Spleen (tissue), 11 donors: ENCODE results near the gene POLA1. TPM values are rescaled to one million over a fixed set of nuclear protein-coding genes. Genes with fewer than 3 reads are reported as not detected.

ENCODE experiments used
- DNase-seq: peaks from one replicate; pipeline ENCODE4 v3.0.0-alpha.2; 2020
- H3K27ac ChIP-seq, 8 donors: fragments of 200-600 bp; sonication (generic) in 7 of 8; 1 replicate in 4 of 8; 2 replicates in 4 of 8; pipeline versions ENCODE4 v1.5.0 to v1.8.0; 2016 to 2021; ENCODE audit warnings: inconsistent platforms in 4 of 8, mild to moderate bottlenecking in 4 of 8, moderate library complexity in 1 of 8
- H3K27me3 ChIP-seq, 7 donors: fragments of 200-600 bp; sonication (generic) in 6 of 7; replicated peaks in 1 of 7; 1 replicate in 4 of 7; 2 replicates in 3 of 7; pipeline versions ENCODE4 v1.5.0 to v1.8.0; 2016 to 2021; ENCODE audit warnings: inconsistent platforms in 3 of 7, mild to moderate bottlenecking in 1 of 7
- H3K36me3 ChIP-seq, 6 donors: fragments of 200-600 bp; sonication (generic) in 5 of 6; 1 replicate in 4 of 6; 2 replicates in 2 of 6; pipeline versions ENCODE4 v1.5.0 to v1.8.0; 2016 to 2021; ENCODE audit warnings: inconsistent platforms in 2 of 6
- H3K4me1 ChIP-seq, 6 donors: fragments of 200-600 bp; sonication (generic) in 5 of 6; 1 replicate in 3 of 6; 2 replicates in 3 of 6; pipeline versions ENCODE4 v1.5.0 to v1.8.0; 2016 to 2021; ENCODE audit warnings: inconsistent platforms in 3 of 6
- H3K4me3 ChIP-seq, 8 donors: fragments of 200-600 bp; sonication (generic) in 7 of 8; 1 replicate in 4 of 8; 2 replicates in 4 of 8; pipeline versions ENCODE4 v1.5.0 to v1.8.0; 2016 to 2021; ENCODE audit warnings: inconsistent platforms in 4 of 8, mild to moderate bottlenecking in 4 of 8, moderate library complexity in 2 of 8
- H3K9me3 ChIP-seq, 8 donors: fragments of 200-600 bp; sonication (generic) in 7 of 8; 1 replicate in 4 of 8; 2 replicates in 4 of 8; pipeline versions ENCODE4 v1.5.0 to v1.8.0; 2016 to 2021; ENCODE audit warnings: inconsistent platforms in 4 of 8
- CTCF ChIP-seq, 11 experiments: fragments of 200-600 bp in 7 of 11; fragments of 450-650 bp in 4 of 11; sonication (generic) in 4 of 11; IDR thresholded peaks in 8 of 11; conservative IDR thresholded peaks in 3 of 11; 1 replicate in 7 of 11; 2 replicates in 4 of 11; pipeline versions ENCODE4 v1.4.0 to v1.8.0; 2016 to 2021; ENCODE audit warnings: antibody characterized with exemption in 11 of 11, inconsistent platforms in 4 of 11, mild to moderate bottlenecking in 1 of 11
- POLR2A ChIP-seq, 3 donors: fragments of 450-650 bp; IDR thresholded peaks; one replicate each; pipeline ENCODE4 v1.5.1; 2017; ENCODE audit warnings: antibody characterized with exemption in 3 of 3, mild to moderate bottlenecking in 1 of 3
- POLR2AphosphoS5 ChIP-seq, 3 donors: sonication (generic); formaldehyde crosslinking; IDR thresholded peaks; one replicate each; pipeline ENCODE4 v1.5.1; 2017; ENCODE audit warnings: antibody characterized with exemption in 3 of 3
- WGBS, 5 donors: extraction: QIAGEN DNeasy Blood & Tissue Kit in 3 of 5; methylation state at CpG; one replicate each; pipeline versions ENCODE4 v1.1.5 to v1.1.7; 2013 to 2018; 5-methylcytosine and 5-hydroxymethylcytosine counted together
- intact Hi-C: fragments of 100-400 bp; cut with DNase I; formaldehyde crosslinking; loops from one replicate; pipeline ENCODE4 v1.15.0; 2023; ENCODE audit warnings: low total_unique reads
- polyA plus RNA-seq, 3 donors: library from polyadenylated mRNA; stranded (reverse); fragments of 200-250 nt; gene quantifications; one replicate each; pipeline ENCODE4 v1.2.1, GENCODE V29; 2013
- total RNA-seq, 7 donors: library from RNA; depleted of rRNA in 3 of 7; stranded (reverse); fragments of >200 nt in 3 of 7; fragmentation: NEBNext Ultra II Directional in 4 of 7; extraction: Animal tissue kit (Norgen Biotek cat#: 25700) in 4 of 7; gene quantifications; one replicate each; pipeline versions ENCODE4 v1.1.0 to v1.2.1, GENCODE V29; 2016 to 2021
- donor health status: healthy with polysubstance abuse.
- donor health status: DM: no; HTN: no; CAD: no; lungs with moderate emphysema.
- donor health status: DM: no; HTN: no; CAD: no.
- donor health status: Bipolar disorder and iron deficiency.
- donor health status: healthy.
- donor health status: DM: no; HTN: no; CAD: no.
- donor health status: DM: yes; HTN: yes; CAD: no.

The POLA1 gene
- total and polyA plus RNA-seq, 10 donors, result 2.1 to 15.4 (median 10.6) TPM

- Histone ChIP-seq H3K36me3 (no peaks in the 10 kb centered on the region), H3K27ac (no peak overlapping the region), H3K27me3 (peaks cover 0 to 7% (median 0%) of the 10 kb centered on the region in 7 donors), H3K4me3 (no peak overlapping the region), H3K9me3 (no peaks in the 10 kb centered on the region), H3K4me1 (no peaks in the 10 kb centered on the region)
- TF ChIP-seq CTCF (IDR thresholded peaks at IDR 0.05 in 8 of 11, conservative IDR thresholded peaks at IDR 0.05 in 3 of 11) (peak in 6 of 11 experiments; percentile 11 to 56 (median 37)), POLR2AphosphoS5 (IDR thresholded peaks at IDR 0.05) (no peak)
- intact Hi-C loops, result no loop called here
- WGBS, 5 donors, result 29 to 39% (median 34%) methylated on average over 5 of the region's 5 CpGs
- no peak for DNase-seq
Measured at GRCh38 chrX:24676403-24677024, 17.2 kb upstream of the POLA1 start.

- Histone ChIP-seq H3K4me1 (no peaks in the 10 kb centered on the region), H3K27me3 (no peaks in the 10 kb centered on the region), H3K27ac (no peak overlapping the region), H3K36me3 (no peaks in the 10 kb centered on the region), H3K9me3 (no peaks in the 10 kb centered on the region), H3K4me3 (no peak overlapping the region)
- intact Hi-C loops, result no loop called here
- WGBS, 5 donors, result 62 to 76% (median 73%) methylated on average over 7 of the region's 7 CpGs
- TF ChIP-seq POLR2AphosphoS5 (IDR thresholded peaks at IDR 0.05), result no peak
- TF ChIP-seq CTCF (IDR thresholded peaks at IDR 0.05 in 8 of 11, conservative IDR thresholded peaks at IDR 0.05 in 3 of 11), result no peak
- TF ChIP-seq POLR2A (IDR thresholded peaks at IDR 0.05), result no peak
- DNase-seq, result no peak
Measured at GRCh38 chrX:24682739-24683432, 10.8 kb upstream of the POLA1 start.

- H3K4me3 ChIP-seq, result no peak overlapping the region
- WGBS, 5 donors, result 75 to 97% (median 92%) methylated on average over 2 of the region's 2 CpGs
- no peaks in the 10 kb centered on the region for H3K36me3 ChIP-seq
- no peaks in the 10 kb centered on the region for H3K27me3 ChIP-seq
- intact Hi-C loops, result no loop called here
- H3K9me3 ChIP-seq, result no peaks in the 10 kb centered on the region
- no peaks in the 10 kb centered on the region for H3K4me1 ChIP-seq
- no peak overlapping the region for H3K27ac ChIP-seq
- TF ChIP-seq CTCF (IDR thresholded peaks at IDR 0.05 in 8 of 11, conservative IDR thresholded peaks at IDR 0.05 in 3 of 11) (no peak), POLR2A (IDR thresholded peaks at IDR 0.05) (no peak), POLR2AphosphoS5 (IDR thresholded peaks at IDR 0.05) (no peak)
- DNase-seq, result no peak
Measured at GRCh38 chrX:24684048-24684447, 9.7 kb upstream of the POLA1 start.

GRCh38 chrX:24692305-24692704 is 1.4 kb upstream of the POLA1 start:
- no peak overlapping the region for H3K4me3 ChIP-seq
- intact Hi-C loops, result no loop called here
- H3K4me1 ChIP-seq, result peaks cover 0 to 19% (median 10%) of the 10 kb centered on the region in 6 donors
- 75 to 93% (median 83%) methylated on average over 3 to 4 of the region's 4 CpGs for WGBS, 5 donors
- peaks cover 0 to 5% (median 0%) of the 10 kb centered on the region in 7 donors for H3K27me3 ChIP-seq
- H3K9me3 ChIP-seq, result no peaks in the 10 kb centered on the region
- no peaks in the 10 kb centered on the region for H3K36me3 ChIP-seq
- H3K27ac ChIP-seq, result no peak overlapping the region
- TF ChIP-seq POLR2AphosphoS5 (IDR thresholded peaks at IDR 0.05), result no peak
- TF ChIP-seq POLR2A (IDR thresholded peaks at IDR 0.05), result no peak
- no peak for TF ChIP-seq CTCF (IDR thresholded peaks at IDR 0.05 in 8 of 11, conservative IDR thresholded peaks at IDR 0.05 in 3 of 11)
- DNase-seq, result no peak
